Endothelial cell of hepatic sinusoid (primary cell): ENCODE results near the gene OR1L8.
"Not testable (repeated sequence)": the region's sequence is repeated elsewhere in the genome, so short reads cannot be mapped to it uniquely, and the experiment has no call there.

ENCODE experiments used
- in situ Hi-C: cut with HindIII; loops from 2 replicates; pipeline ENCODE4 v1.10.0; 2017; ENCODE audit warnings: low sequenced_read_pairs

Gene OR1L8, protein sequence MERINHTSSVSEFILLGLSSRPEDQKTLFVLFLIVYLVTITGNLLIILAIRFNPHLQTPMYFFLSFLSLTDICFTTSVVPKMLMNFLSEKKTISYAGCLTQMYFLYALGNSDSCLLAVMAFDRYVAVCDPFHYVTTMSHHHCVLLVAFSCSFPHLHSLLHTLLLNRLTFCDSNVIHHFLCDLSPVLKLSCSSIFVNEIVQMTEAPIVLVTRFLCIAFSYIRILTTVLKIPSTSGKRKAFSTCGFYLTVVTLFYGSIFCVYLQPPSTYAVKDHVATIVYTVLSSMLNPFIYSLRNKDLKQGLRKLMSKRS

DNA sequence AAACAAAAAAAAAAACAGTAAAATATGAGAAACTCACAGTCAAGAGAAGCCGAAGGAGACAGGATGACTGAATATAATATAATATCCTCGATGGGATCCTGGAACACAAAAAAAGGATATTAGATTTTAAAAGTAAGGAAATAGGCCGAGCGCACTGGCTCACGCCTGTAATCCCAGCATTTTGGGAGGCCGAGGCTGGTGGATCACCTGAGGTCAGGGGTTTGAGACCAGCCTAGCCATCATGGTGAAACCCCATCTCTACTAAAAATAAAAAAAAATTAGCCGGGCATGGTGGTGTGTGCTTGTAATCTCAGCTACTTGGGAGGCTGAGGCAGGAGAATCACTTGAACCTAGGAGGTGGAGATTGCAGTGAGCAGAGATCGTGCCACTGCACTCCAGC, at the start of gene OR1L8:
Gene OR1L8, minus strand, starts transcription at position 101 of the 400 bp plus-strand sequence. CDS start 14,907 bp downstream, outside the sequence.
- in situ Hi-C loops, result not testable (repeated sequence)

DNA sequence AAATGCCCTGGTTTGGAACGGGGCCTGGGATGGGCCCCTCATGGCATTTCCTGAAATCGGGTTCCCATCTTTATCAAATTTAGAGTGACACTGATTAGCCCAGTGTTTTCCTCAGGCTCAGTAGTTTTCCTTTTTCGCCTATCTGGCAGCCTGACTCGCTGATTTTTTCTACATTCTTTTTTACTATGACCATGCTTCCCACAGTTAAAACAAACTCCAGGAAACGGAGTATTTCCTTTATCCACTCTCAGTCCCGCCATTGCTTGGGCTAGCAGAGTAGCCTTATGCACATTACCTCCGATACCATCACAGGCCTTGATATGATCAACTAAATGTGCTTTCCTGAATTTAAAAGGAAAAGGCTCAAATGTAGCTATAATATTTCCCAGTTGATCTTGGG, 36.8 kb upstream of the OR1L8 start:
- in situ Hi-C loops, result no loop called here

DNA sequence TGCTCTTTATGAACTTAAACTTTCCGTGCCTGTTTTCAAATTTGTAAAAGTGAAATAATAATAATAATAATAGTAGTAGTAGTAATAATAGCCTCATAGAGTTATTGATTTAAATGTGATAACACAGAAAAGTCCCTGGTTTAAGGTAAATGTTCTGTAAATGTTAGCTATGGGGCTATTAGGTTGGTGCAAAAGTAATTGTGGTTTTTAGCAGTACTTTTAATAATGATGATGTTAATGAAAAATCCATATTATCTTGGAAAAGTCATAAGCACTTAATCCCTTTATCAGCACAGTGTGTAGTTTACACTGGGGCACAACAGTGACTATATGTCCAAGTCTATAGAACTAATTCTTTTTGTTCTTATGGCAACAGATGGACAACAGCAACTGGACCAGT, 31.2 kb upstream of the OR1L8 start, which contains the start of gene OR1Q1:
Gene OR1Q1, plus strand, starts transcription at position 377 of the 400 bp plus-strand sequence. Its CDS starts 0 bp downstream, at position 377.
- in situ Hi-C loops, result no loop called here

DNA sequence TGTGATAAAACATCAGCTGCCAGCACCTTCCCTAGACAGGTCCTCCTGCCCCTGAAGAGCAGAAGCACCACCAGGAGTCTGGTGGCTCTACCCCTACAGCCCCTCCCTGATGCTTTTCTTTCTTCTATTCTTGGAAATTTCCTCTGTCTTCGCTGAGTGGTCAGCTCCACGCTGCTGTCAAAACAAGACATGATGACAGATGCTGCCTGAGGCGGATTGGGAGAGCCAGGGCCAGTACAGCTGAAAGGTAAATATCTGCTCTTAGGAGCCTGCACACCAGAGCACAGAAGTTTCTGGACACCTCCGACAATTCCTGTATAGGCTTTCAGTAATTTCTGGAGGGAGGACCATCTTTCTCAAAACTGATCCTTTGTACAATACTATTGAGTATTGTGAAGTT, 26.6 kb upstream of the OR1L8 start:
- in situ Hi-C loops, result no loop called here

DNA sequence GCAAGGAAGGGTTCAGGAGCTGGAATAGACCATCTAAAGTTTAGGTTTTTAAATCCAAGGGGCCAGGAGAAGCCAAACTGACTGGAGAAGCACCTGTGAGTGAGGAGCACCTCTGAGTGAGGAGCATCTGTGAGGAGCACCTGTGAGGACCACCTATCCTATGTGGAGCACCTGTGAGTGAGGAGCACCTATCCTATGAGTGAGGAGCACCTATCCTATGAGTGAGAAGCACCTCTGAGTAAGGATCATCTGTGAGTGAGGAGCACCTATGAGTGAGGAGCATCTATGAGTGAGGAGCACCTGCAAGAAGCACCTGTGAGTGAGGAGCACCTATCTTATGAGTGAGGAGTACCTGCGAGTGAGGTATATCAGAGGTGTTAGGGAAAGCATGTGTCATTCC, 23.4 kb upstream of the OR1L8 start:
- in situ Hi-C loops, result no loop called here

DNA sequence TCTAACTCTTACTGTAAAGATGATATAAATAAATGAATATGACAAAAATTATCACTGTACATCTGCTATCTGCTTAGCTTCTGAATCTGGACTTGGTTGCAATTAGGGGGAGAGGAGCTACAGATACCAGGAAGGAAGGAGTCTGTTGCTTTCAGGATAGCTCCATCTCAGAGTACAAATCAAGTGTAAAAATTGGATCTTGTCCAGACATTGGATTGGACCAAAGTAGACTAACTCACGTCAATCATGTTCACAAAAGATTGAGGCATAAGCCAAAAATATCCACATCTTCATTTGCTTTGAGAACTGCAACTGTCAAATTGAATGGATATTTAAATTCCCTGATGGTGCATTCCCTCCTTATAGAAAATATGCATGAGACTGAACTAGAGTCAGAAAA, 22.5 kb upstream of the OR1L8 start:
- in situ Hi-C loops, result no loop called here

DNA sequence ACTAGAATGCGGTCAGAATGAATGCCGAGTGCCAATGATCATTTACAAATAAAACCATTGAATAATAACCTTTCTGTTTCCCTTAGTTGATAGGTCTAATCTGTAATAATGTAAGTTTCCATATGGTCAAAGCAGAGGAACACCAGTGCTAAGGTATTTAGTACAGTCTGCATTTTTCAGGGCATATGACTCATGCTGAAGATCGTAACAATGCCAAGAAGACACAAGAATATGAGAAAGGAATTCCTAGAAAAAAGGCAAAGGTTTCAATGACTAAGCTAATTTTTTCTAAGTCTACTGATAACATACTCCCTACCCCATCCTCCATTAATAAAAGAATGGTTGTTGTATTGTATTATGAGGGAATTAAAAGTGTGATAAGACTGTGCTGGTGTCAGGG, 2.8 kb downstream of the OR1L8 start:
- in situ Hi-C loops, result no loop called here

DNA sequence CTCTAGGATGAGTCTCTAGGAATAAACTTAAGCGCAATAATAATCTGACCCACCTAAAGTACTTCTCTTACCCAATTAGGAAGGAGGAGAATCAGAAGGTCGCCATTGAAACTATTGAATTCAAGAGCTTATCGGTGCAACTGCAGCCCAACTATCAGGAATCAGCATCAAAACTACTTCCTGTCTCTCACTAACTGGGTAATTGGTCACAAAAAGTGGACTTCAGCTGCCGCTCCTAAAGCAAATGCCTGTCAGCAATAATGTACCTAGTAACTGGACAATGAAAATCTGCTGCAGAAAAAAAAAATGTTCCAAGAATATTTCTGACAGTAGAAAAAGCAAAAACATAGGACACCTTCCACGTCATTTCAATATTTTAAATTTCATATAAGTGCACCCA, 3.3 kb downstream of the OR1L8 start:
- in situ Hi-C loops, result no loop called here

DNA sequence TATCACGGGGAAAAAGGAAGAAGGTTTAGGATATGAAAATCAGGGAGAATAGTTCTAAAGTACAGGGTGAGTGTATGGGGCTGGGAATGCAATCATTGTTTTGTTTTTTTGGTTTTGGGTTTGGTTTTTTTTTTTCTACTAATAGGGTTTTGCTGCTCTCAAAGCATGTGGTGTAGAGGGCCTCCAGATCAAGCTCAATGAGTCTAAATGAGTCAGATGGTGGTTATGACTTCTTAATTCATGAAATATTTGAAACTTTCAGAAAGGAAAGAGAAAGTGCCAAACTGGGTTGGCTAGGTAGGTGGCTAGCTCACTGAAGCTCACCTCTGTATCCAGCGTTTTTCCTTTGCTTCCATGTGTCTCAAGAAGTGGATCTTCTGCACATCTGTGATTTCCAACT, 10.7 kb downstream of the OR1L8 start:
- in situ Hi-C loops, result no loop called here

DNA sequence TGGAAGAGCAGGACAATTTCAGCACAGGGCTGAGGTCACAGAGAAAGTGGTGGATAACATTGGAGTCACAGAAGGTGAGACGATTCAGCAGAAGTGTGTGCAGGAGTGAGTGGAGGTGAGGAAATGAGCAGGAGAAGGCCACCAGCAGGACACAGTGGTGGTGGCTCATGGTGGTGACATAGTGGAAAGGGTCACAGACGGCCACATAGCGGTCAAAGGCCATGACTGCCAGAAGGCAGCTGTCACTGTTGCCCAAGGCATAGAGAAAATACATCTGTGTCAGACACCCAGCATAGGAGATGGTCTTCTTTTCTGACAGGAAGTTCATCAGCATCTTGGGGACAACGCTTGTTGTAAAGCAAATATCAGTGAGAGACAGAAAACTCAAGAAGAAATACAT, 15.3 kb downstream of the OR1L8 start:
- in situ Hi-C loops, result no loop called here

DNA sequence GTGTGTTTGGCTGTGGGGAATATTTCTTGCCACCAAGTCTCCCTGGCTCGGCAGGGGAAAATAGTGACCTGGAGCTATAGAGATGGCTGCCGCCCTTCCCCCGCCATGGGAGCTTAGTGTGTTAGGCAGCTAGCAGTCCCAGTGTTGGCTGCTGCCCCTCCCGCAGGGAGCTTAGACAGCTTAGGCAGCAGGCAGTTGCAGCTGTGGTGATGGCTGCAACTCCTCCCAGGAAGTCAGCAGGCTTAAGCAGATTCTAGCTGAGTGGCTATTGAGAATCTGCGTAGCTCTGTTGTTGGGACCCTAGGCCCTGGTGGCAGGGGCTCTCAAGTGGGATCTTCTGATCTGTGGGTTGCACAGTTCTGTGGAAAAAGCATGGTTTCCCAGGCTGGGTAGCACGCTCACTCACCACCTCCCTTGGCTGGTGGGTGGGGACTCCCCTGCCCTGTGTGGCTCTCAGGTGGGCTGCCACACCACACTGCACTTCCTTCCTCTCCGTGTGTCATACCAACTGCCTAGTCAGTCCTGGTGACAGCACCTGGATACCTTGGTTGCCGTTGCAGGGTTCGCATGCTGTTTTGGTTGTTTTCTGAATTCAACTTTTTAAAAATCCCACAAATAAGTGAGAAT, 20.9 kb downstream of the OR1L8 start:
- in situ Hi-C loops, result no loop called here

DNA sequence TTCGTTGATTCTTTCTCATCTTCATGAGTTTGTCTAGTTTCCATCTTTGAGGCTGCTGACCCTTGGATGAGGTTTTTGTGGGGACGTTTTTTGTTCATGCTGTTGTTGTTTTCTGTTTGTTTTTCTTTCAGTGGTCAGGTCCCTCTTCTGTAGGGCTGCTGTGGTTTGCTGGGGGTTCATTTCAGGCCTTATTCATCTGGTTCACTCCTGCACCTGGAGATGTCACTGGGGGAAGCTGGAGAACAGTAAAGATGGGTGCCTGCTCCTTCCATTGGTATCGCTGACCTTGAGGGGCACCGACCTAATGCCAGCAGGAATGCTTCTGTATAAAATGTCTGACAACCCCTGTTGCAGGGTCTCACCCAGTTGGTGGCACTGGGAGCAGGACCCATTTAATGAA, 21.7 kb downstream of the OR1L8 start:
- in situ Hi-C loops, result no loop called here

DNA sequence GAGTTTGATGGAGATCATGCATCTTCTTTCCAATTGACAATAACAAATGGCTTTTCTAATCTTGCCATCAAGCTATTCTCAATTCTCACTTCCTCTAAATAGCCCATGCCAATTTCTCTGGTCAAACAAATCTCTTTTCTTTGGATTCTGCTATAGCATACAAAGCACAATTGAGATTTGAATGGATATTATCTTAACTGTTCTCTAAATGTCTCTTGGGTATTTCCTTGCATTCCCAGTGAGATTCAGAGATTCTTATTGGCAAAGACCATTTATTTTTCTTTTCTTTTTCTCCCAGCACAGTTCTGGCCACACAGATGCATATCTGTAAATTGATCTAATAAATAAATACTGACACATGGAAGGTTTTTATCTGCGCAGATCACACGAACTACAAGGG, 30.4 kb downstream of the OR1L8 start, which contains the start of gene OR1N2:
Gene OR1N2, plus strand, starts transcription at position 301 of the 400 bp plus-strand sequence. CDS start 100 bp downstream, outside the sequence.
- in situ Hi-C loops, result no loop called here

DNA sequence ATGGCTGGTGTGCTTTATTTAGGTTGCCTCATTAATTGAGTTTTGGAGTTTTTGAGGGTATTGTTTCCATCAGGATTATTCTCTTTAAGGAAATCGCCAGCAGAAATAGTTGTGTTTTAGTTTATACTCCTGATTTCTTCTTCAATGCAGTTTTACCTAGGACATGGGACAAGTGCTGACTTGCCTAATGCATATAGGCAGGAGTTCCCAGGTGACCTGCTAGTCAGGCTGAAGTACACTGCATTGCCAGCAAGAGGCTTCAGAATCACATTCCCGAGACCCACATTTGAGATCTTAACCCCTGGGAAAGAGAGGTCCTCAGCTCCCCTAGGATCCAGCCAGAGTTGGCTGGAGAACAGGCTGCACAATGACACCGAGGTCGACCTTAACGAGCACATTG, 31.8 kb downstream of the OR1L8 start:
- in situ Hi-C loops, result no loop called here

DNA sequence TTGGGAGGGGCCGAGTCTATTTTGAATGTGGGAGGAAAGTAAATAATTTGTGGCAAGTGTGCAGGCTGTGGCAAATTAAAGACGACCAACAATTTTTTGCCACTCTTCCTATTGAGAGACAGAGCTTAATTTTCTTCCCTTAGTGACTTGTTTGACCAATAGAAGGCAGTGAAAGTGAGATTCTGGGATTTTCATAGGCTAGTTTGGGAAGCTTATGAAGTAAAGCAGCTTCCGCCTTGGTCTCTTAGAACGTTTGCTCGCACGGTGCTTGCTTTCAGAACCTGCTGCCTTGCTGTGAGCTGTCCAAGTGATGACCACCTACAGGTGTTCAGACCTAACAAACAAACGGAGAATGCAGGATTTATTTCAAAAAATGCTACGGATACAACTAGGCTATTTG, 37.0 kb downstream of the OR1L8 start:
- in situ Hi-C loops, result no loop called here

DNA sequence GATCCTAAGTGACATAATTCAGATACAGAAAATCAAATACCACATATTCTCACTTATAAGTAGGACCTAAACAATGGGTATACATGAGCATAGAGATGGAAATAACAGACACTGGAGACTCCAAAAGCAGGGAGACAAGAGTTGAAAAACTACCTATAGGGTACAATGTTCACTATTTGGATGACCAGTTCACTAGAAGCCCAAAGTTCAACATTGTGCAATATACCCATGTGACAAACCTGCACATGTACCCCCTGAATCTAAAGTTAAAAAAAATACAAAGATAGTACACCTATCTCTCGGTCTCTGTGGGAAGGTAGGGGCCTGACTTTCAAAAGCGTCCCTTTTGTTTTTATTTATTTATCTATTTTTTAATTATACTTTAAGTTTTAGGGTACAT, 44.4 kb downstream of the OR1L8 start:
- in situ Hi-C loops, result no loop called here

DNA sequence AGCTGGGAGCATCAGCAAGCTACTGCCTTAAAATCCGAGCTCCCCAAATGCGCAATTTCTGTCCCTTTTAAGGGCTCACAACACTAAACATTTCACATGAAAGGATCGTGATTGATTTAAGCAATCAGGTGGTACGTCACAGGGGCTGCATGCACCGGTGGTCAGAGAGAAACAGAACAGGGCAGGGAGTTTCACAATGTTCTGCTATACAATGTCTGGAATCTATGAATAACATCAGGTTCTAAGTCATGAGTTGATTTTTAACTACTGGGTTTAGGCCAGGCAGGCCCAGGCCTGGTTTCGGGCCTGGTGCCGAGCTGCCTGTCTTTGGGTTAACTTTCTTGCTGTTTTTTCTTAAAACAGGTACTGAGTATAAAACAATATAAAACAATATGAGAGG, 46.1 kb downstream of the OR1L8 start:
- in situ Hi-C loops, result not testable (repeated sequence)

DNA sequence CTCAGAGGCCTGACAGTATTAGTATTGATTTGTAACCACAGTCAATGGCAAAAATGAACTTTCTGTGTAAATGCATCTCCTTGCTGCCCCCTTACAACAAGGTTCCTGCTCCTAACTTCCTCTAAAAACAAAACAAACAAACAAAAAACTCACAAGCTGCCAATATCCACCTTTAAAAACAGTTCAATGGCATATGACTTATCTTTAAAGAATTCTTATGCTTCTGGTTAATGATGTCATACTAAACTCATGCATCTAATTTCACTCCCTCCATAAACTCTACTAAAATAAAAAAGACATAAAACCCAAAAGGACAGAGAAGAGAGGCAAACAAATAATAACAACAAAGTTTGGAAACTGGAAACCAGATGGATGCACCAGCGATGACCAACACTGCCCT, 47.0 kb downstream of the OR1L8 start:
- in situ Hi-C loops, result no loop called here

DNA sequence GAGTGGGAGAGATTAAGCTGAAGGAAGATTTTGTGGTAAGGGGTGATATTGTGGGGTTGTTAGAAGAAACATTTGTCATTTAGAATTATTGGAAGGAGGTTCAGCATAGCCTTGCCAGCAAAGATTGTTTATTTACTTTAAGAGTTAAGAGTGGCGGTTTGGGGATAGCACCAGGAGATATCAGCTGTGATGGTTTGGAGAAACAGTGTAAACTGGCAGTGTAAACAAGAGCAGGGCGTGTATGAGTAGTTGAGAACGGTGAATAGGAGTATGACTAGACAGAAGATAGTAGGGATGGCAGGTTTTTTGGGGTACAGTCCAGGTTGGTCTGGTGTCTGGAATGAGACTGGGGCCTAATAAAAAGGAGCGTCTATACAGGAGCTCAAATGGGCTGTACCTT, 52.0 kb downstream of the OR1L8 start:
- in situ Hi-C loops, result not testable (repeated sequence)

DNA sequence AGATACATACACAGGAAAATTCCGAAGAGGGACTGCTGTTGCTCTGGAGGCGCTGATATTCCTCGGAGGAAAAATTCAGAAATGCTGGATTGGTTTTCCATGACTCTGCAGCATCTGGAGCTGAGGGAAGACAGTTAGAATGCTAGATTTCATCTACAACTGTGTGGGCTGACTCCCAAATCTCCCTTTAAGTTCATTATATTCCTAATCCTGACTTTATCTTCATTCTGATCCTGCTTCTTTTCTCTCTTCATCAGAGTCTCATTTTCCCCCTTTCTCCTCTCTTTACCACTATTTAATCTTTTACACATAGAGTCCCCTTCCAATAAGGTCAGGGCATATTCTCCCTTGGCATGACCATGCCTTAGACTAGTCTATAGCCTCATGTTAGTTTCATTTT, 56.0 kb downstream of the OR1L8 start, which contains the start of gene OR1N1:
Gene OR1N1, minus strand, starts transcription at position 101 of the 400 bp plus-strand sequence. Its CDS starts 0 bp downstream, at position 101.
- in situ Hi-C loops, result no loop called here

DNA sequence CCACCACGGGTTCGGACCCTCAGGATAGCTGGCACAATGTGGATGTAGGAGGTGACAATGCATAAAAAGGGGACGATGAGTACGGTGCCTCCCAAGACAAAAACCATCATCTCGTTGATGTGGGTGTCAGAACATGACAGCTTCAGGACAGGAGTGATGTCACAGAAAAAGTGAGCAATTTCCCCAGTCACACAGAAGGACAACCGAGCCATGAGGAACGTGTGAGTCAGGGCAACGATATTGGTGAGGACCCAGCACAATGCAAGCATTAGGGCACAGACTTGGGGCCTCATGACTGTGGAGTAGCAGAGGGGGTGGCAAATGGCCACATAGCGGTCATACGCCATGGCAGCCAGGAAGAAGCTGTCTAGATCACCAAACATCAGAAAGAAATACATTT, 56.6 kb downstream of the OR1L8 start:
- in situ Hi-C loops, result no loop called here

DNA sequence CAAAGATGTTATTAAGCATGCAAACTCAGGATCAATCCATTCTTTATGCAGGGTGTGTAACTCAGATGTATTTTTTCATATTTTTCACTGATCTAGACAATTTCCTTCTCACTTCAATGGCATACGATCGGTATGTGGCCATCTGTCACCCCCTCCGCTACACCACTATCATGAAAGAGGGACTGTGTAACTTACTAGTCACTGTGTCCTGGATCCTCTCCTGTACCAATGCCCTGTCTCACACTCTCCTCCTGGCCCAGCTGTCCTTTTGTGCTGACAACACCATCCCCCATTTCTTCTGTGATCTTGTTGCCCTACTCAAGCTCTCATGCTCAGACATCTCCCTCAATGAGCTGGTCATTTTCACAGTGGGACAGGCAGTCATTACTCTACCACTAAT, 63.8 kb downstream of the OR1L8 start:
- in situ Hi-C loops, result no loop called here
